Activated CD4-positive, alpha-beta T cell treated with anti-CD3 and anti-CD28 coated beads for 48 hours (primary cell): ENCODE measurements around the gene RNPEPL1.
A peak's percentile ranks its signal among the peaks of the same experiment; 100 is the strongest.
"Not testable (repeated sequence)": the region's sequence is repeated elsewhere in the genome, so short reads cannot be mapped to it uniquely, and the experiment has no call there.

Source experiments
- DNase-seq: peaks from one replicate; pipeline ENCODE4 v3.0.0-alpha.2; 2020

Gene RNPEPL1

GRCh38 chr2:240538031-240538780 is 30.1 kb upstream of the RNPEPL1 start:
- DNase-seq, result no peak

- not testable (repeated sequence) for DNase-seq
Observed at GRCh38 chr2:240539101-240539500, 29.2 kb upstream of the RNPEPL1 start.

GRCh38 chr2:240539906-240540305 is 28.4 kb upstream of the RNPEPL1 start:
- no peak for DNase-seq

- no peak for DNase-seq
Observed at GRCh38 chr2:240551288-240551687, 17.0 kb upstream of the RNPEPL1 start.

GRCh38 chr2:240551811-240552210 is 16.5 kb upstream of the RNPEPL1 start:
- no peak for DNase-seq

- DNase-seq, result no peak
Observed at GRCh38 chr2:240553956-240554480, 14.3 kb upstream of the RNPEPL1 start.

- DNase-seq, result no peak
Observed at GRCh38 chr2:240554767-240555493, 13.4 kb upstream of the RNPEPL1 start.

- no peak for DNase-seq
Observed at GRCh38 chr2:240555541-240556250, 12.6 kb upstream of the RNPEPL1 start.

GRCh38 chr2:240556553-240557100 is 11.7 kb upstream of the RNPEPL1 start:
- DNase-seq, result peak; percentile 83

GRCh38 chr2:240557101-240557751 is 11.1 kb upstream of the RNPEPL1 start:
- DNase-seq, result no peak

- DNase-seq, result peak; percentile 85
Observed at GRCh38 chr2:240557808-240558207, 10.5 kb upstream of the RNPEPL1 start, which contains the start of gene ANKMY1. Gene ANKMY1, minus strand, starts transcription at chr2:240557988. Its CDS starts 653 bp downstream, at chr2:240557335.

- no peak for DNase-seq
Observed at GRCh38 chr2:240558236-240558761, 10.0 kb upstream of the RNPEPL1 start.

- no peak for DNase-seq
Observed at GRCh38 chr2:240559286-240559685, 9.0 kb upstream of the RNPEPL1 start.

- peak; percentile 94 for DNase-seq
Observed at GRCh38 chr2:240560084-240560479, 8.2 kb upstream of the RNPEPL1 start, which contains the start of gene DUSP28. Gene DUSP28, plus strand, starts transcription at chr2:240560357. Its CDS starts 328 bp downstream, at chr2:240560685.

GRCh38 chr2:240560480-240561324 is 7.6 kb upstream of the RNPEPL1 start:
- DNase-seq, result peak; percentile 100

- DNase-seq, result no peak
Observed at GRCh38 chr2:240561325-240561971, 6.8 kb upstream of the RNPEPL1 start.

- not testable (repeated sequence) for DNase-seq
Observed at GRCh38 chr2:240563231-240563630, 5.1 kb upstream of the RNPEPL1 start.

- DNase-seq, result no peak
Observed at GRCh38 chr2:240563951-240564560, 4.2 kb upstream of the RNPEPL1 start.

GRCh38 chr2:240564561-240565332 is 3.5 kb upstream of the RNPEPL1 start:
- peak; percentile 65 for DNase-seq
